GM18517 (cell line): ENCODE measurements around the gene RUBCNL.

Source experiments
- ATAC-seq: cut with Tn5 transposase; IDR thresholded peaks from one replicate; pipeline ENCODE4 v1.9.1; 2021; ENCODE audit warnings: mild to moderate bottlenecking, moderate library complexity; ENCODE audit not compliant: unreplicated experiment

The RUBCNL gene

DNA sequence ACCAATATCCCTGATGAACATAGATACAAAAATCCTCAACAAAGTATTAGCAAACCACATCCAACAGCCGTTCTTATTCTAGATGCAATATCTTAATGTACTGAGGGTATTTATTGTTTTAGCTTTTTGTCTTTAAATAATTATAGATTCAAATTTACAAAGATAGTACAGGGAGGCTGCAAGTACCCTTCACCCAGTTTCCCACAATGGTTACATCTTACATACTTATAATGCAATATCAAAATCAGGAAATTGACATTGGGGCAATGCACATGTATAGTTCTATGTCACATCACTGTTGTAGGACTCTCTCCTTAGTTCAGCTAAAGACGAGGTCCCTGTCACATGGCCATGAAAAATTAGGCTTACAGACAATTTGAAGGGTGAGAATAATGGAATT is 75.8 kb downstream of the RUBCNL start:
- no peak for ATAC-seq

DNA sequence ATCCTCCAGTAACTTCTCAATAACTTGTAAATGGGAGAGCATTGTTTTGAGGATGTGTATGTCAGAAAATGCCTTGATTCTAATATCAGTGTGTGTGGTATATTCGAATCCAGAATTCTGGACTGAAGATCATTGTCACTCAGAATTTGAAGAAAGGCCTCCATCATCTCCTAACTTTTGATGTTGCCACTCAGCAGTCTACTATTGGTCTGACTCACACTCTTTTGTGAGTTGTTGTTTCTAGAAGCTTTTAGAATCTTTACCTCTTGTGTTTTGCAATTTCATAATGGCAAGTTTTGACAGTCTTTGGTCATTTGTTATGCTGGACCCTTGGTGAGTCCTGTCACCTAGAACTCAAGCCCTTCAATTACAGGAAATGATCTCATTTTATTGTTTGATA is 77.0 kb downstream of the RUBCNL start:
- ATAC-seq: no peak

DNA sequence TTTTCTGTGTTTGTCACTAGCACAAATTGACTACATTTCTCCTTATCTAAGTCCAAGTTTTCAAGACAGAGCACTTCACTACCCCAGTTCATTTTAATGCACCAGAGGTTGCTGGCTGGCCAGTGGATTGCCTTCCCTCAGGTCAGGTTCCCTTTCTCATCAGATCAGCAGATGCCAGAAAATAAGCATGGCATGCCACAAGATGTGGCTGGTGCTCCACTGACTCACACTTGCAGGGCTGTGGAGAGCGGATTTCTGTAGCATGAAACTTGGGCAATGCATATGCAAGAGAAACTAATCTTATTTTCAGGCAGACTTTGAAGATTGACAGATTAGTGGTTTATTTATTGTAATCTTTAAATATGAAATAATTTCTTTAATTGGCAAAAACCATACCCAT is 79.5 kb downstream of the RUBCNL start:
- no peak for ATAC-seq

DNA sequence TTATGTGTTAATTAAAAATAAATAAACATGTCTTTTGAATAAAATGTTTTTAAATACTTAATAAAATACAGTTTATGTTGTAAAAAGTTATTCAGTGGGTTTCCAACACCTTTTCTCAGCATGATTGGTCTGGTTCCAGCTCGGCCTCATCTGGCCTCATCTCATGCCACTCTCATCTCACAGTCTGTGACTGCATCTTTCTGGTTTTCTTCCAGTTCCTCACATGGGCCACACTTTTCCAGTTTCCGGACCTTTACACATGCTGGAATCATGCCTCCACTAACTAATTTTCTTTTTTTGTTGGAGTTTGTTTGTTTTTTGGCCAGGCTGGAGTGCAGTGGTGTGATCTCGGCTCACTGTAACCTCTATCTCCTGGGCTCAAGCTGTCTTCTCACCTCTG is 82.5 kb downstream of the RUBCNL start:
- ATAC-seq: no peak

- ATAC-seq: no peak
Measured at GRCh38 chr13:46303742-46304385, 83.2 kb downstream of the RUBCNL start.

DNA sequence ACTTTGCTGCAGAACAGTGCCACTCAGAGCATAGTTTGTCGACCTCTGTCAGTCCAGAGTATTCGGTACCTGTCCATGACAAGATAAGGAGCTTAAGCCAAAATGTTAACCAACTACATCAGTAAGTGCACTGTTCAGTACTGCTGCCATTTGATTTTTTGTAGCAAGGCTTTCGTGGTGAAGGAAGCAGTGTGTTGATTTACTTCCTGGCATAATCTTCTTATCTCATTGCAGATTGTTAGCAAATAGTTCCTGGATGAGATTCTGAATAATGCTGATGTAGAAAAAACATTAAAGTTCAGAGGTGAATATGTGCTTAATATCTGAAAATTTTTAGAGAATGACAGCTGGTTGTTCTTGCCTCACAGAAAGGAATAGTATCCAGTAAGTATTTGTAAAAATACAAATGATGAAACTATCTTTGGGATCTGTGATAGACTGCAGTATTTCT is 89.7 kb downstream of the RUBCNL start:
- ATAC-seq: no peak

GRCh38 chr13:46296921-46297320 is 90.1 kb downstream of the RUBCNL start:
- no peak for ATAC-seq

- peak; percentile 43 for ATAC-seq
Measured at GRCh38 chr13:46296115-46296822, 90.8 kb downstream of the RUBCNL start.

DNA sequence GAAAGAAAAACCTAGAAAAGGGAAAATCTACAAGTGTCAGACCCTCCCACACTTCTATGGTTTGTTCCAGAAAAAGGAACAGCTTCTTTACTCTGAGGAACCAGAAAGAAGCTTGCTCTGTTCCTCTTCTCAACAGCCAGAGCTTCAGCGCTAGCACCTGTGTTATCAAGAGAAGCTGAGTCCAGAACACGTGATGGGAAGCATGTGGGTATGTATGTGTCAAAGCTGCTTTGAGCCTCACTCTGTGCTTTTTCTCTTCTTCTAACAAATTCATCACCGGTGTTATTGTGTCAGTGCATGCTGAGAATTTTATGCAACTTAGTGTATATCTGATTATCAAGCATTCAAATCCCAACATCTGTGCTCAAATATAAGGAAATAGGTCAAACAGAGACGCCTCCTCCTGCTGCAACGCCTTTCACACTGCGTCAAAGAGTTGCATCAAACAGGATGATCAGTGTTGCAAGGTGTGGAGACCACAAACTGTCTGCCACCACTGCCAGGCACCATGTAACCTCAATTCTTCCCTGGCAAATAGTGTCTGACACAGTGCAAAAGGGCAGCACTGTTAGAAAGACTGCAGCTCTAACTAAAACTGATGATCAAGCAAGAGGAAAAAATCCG is 91.4 kb downstream of the RUBCNL start:
- ATAC-seq: peak; percentile 58

DNA sequence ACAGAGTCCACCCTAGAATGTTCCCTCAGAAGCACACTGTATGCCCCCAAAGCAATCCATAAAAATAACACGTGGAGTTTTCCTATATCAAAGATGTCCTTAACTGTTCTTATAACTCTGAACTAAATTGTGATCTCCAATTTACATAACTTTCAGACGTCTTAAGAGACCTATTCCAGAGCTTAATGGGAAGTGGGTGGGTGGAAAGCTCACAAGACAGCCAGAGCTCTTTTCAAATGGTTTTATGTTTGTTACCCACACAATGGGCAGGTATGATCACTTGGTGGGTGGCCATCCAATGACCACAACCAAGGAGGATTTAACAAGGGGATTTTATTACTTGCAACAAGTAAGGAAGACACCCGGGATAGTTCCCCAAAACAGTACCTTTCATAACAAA is 93.6 kb downstream of the RUBCNL start:
- ATAC-seq: no peak
